ENCODE measurements around the gene NEMP2.
"Not testable (repeated sequence)": the region's sequence is repeated elsewhere in the genome, so short reads cannot be mapped to it uniquely, and the experiment has no call there.

The NEMP2 gene

GRCh38 chr2:190486037-190486623 is 48.4 kb downstream of the NEMP2 start:
- DNase-seq = no peak

- DNase-seq = no peak
Measured at GRCh38 chr2:190482451-190482850, 52.1 kb downstream of the NEMP2 start.

DNA sequence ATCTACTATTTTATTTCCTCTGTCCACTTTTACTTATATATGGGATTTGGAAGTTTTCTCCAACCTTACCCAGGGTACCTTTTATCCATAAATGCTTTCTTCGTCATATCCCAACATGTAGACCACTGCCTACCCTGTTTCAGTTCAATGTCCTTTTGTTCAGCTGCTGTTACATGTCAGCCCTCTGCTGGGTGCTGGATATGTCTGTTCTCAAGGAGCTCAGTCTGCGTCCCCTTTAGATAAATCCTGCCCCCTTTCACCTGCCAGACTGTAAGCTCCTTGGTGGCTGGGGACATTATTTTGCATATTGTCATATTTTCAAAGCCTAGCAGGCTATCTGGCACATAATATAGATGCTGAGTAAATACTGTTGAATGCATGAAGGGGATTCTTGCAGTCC is 53.2 kb downstream of the NEMP2 start:
- no peak for DNase-seq

- DNase-seq = no peak
Measured at GRCh38 chr2:190478572-190479195, 55.8 kb downstream of the NEMP2 start.

GRCh38 chr2:190477661-190478454 is 56.7 kb downstream of the NEMP2 start:
- peak; percentile 57 for DNase-seq

DNA sequence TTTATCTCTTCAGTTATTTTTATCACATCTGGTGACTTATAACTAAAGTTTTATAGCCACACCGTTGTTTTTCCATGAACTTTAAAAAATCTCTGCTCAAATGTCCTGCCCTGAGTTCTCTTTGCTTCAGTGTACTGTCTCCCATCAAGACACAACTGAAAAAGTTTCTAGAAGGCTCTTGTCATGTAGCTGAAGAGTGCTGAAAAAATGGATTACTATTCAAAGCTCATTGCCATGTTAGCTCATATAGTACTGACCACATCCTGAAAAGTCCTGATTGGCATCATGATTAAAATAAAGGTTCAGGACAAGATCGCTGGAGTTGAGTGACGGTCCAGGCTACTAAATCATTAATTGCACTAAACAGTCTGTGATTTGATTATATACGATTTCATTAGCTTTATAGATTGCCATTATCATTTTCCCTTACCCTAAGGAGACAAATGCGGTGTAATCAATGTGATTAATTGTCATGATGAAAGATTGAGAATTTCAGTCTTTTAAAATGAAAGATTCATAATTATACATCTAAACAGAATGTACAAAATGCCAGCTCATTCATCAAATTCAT is 64.2 kb downstream of the NEMP2 start:
- no peak for DNase-seq

DNA sequence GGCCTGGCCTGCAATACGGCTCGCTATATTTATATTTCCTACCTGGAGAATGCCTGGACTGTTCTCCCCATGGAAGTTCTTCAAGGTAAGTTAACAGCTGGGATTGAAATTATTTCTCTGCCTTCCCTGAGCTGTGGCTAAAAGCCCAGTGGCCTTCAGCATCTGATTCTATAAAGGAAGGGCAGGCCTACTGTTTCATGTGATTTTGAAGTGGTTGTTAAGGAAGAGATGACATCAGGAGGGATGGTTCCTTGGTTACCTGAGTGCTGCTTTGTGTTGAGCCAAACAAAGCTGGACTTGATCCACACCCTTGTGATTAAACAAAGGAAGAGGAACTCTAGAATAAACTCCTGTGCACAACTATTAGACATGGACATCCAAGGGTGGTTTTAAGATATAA is 64.8 kb downstream of the NEMP2 start:
- peak; percentile 98 for DNase-seq

- peak; percentile 95 for DNase-seq
Measured at GRCh38 chr2:190468814-190469569, 65.5 kb downstream of the NEMP2 start.

DNA sequence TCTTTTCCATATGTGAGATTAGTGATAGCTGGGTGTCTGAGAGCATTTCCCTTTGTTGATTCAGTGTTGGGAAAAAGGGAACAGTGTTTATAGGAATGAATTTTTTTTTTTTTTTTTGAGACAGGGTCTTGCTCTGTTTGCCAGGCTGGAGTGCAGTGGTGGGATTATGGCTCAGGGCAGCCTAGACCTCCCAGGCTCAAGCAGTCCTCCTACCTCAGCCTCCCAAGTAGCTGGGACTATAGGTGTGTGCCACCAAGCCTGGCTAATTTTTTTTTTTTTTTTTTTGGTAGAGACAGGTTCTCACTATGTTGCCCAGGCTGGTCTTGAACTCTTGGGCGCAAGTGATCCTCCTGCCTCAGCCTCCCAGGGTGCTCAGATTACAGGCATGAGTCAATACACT is 66.2 kb downstream of the NEMP2 start:
- not testable (repeated sequence) for DNase-seq

GRCh38 chr2:190467575-190468083 is 66.9 kb downstream of the NEMP2 start:
- DNase-seq = peak; percentile 30

- no peak for DNase-seq
Measured at GRCh38 chr2:190466819-190467446, 67.6 kb downstream of the NEMP2 start.

- DNase-seq = peak; percentile 3
Measured at GRCh38 chr2:190465060-190465459, 69.5 kb downstream of the NEMP2 start.

DNA sequence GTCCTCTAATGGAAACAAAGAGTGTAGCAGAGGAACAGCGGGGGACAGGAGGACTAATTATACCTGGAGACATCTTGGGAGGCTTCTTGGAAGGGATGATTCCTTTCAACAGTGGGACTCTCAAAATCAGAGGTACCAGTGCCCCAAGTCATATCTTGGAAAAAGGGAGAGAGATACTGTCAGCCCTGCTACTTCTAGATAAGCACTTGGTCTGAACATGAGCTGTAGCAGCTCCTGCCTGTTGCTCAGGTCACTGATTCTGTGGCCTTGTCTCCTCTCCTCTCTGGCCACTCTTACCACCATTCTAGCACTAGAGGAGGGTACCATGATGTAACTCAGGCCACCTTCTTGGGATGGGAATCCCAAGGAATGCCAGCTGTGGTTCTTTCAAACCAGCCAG is 71.9 kb downstream of the NEMP2 start:
- DNase-seq = no peak

DNA sequence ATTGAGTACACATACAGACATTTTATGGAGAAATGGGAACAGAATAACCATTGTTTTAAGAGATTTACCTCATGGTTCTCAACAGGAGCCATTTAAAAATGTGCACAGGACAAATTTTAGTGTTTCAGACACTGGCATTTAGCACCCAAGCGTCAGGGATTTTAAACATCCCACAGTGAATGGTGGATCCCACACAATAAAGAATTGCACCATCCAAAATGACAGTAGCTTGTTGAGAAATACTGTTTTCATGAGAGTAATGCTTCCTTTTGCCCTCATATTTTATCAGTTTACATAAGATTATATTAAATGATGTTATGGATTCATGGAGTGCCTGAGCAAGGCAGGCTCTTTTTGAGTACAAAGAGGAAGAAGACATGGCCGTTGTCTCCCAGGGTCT is 72.3 kb downstream of the NEMP2 start:
- DNase-seq = no peak

DNA sequence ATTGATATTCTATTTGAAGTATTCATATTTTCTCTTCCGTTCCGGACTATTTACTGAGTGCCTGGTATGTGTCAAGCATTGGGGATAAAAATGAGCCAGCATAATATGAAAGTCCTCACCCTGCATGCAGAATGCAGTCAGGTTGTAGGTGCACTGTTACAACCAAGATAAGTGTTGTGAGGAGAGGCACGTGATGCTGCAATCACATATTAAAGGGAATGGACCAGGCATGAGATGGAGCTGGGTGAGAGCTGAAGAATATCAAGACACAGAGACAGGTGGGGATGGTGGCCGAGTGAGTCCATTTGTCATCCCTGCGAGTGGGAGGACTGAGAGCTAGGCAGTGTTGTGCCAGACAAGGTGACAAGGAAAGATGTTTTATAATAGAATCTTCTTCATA is 74.0 kb downstream of the NEMP2 start:
- DNase-seq = no peak

DNA sequence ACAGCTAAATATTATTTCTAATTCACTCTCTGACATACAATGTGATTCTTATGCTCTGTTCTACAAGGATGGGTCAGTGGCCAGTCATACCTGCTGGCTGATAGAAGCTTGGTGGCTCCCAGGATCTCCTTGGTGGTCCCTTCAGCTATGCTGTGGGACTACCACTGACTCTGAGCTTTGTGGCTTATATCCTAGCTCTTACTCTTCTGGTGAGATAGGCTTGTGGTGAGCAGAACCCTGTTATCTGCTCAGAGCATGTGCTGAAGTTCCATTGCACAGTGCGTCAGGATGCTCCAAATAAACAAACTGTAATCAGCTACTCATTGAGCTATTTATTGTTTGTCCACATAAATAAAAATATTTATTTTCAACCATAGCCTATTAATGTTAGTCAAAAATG is 74.6 kb downstream of the NEMP2 start:
- no peak for DNase-seq

GRCh38 chr2:190458352-190459107 is 76.0 kb downstream of the NEMP2 start:
- DNase-seq = no peak

GRCh38 chr2:190457256-190457655 is 77.3 kb downstream of the NEMP2 start:
- DNase-seq = no peak

DNA sequence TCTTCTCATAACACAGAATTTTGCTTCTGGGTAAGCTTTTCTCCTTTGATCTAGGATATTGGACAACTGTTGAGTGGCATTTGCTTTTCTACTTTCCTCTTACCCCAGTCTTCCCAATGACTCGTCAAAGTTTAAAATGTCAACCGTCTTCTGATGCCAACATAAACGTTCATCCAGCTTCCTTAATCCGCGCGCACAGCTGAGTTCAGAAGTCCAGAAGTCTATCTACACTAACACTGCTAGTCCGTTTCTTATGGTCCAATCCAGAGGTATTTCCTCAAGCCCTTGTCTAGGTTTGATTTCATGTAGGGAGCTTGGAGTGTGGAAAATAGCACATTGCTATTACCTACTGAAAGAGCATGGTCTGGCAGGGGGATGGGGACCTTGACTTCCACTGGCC is 77.7 kb downstream of the NEMP2 start:
- DNase-seq = no peak

GRCh38 chr2:190455358-190456095 is 79.0 kb downstream of the NEMP2 start:
- no peak for DNase-seq

DNA sequence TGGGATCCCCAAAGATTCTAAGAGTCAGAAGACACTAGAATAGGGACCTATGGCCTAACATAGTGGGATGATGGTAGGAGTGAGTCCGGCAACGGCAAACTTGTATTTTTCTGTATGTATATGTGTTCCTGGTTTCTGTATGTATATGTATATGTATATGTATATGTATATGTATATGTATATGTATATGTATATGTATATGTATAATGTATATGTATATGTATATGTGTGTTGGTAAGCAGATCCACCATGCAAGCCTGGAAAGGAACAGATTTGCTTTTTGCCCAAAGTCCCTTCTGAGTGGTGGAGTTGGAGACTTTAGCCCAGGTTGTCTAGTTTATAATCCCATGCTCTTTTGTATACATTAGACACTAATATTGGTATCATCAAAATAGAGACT is 79.7 kb downstream of the NEMP2 start:
- DNase-seq = no peak
